ENCODE measurements around the gene ADPRHL1. TPM values are rescaled to one million over a fixed set of nuclear protein-coding genes. Genes with fewer than 3 reads are reported as not detected.
"Not testable (repeated sequence)": the region's sequence is repeated elsewhere in the genome, so short reads cannot be mapped to it uniquely, and the experiment has no call there.

Gene ADPRHL1
- total RNA-seq, 1 donor from 2014 or later: 5.6 TPM

GRCh38 chr13:113479179-113479578 is 25.9 kb upstream of the ADPRHL1 start:
- DNase-seq (ENCODE audit: low read depth): no peak

- no peak for DNase-seq (ENCODE audit: low read depth)
These were observed 24.4 kb upstream of the ADPRHL1 start for GRCh38 chr13:113477724-113478123.

- DNase-seq (ENCODE audit: low read depth): no peak
These were observed 23.5 kb upstream of the ADPRHL1 start for GRCh38 chr13:113476811-113477210.

GRCh38 chr13:113475911-113476310 is 22.6 kb upstream of the ADPRHL1 start:
- no peak for DNase-seq (ENCODE audit: low read depth)

GRCh38 chr13:113475280-113475679 is 22.0 kb upstream of the ADPRHL1 start:
- DNase-seq (ENCODE audit: low read depth): no peak

GRCh38 chr13:113474179-113474578 is 20.9 kb upstream of the ADPRHL1 start:
- DNase-seq (ENCODE audit: low read depth): no peak

- no peak for DNase-seq (ENCODE audit: low read depth)
These were observed 19.2 kb upstream of the ADPRHL1 start for GRCh38 chr13:113472355-113473025.

GRCh38 chr13:113471844-113472243 is 18.6 kb upstream of the ADPRHL1 start:
- no peak for DNase-seq (ENCODE audit: low read depth)

GRCh38 chr13:113470635-113471163 is 17.4 kb upstream of the ADPRHL1 start:
- not testable (repeated sequence) for DNase-seq (ENCODE audit: low read depth)

- DNase-seq (ENCODE audit: low read depth): no peak
These were observed 16.8 kb upstream of the ADPRHL1 start for GRCh38 chr13:113470073-113470472.

GRCh38 chr13:113469582-113469981 is 16.3 kb upstream of the ADPRHL1 start:
- DNase-seq (ENCODE audit: low read depth): no peak

GRCh38 chr13:113468472-113469201 is 15.3 kb upstream of the ADPRHL1 start:
- no peak for DNase-seq (ENCODE audit: low read depth)

- DNase-seq (ENCODE audit: low read depth): no peak
These were observed 14.7 kb upstream of the ADPRHL1 start for GRCh38 chr13:113468029-113468428.

GRCh38 chr13:113466383-113466782 is 13.1 kb upstream of the ADPRHL1 start:
- DNase-seq (ENCODE audit: low read depth): no peak

GRCh38 chr13:113465300-113465699 is 12.0 kb upstream of the ADPRHL1 start:
- no peak for DNase-seq (ENCODE audit: low read depth)

- no peak for DNase-seq (ENCODE audit: low read depth)
These were observed 11.2 kb upstream of the ADPRHL1 start for GRCh38 chr13:113464476-113464875.

- DNase-seq (ENCODE audit: low read depth): no peak
These were observed 7.9 kb upstream of the ADPRHL1 start for GRCh38 chr13:113461022-113461751.

GRCh38 chr13:113460599-113460998 is 7.3 kb upstream of the ADPRHL1 start:
- no peak for DNase-seq (ENCODE audit: low read depth)

GRCh38 chr13:113460064-113460555 is 6.8 kb upstream of the ADPRHL1 start:
- no peak for DNase-seq (ENCODE audit: low read depth)

GRCh38 chr13:113458253-113459065 is 5.2 kb upstream of the ADPRHL1 start:
- no peak for DNase-seq (ENCODE audit: low read depth)

- DNase-seq (ENCODE audit: low read depth): no peak
These were observed 4.2 kb upstream of the ADPRHL1 start for GRCh38 chr13:113457510-113457909.
